Esophagus muscularis mucosa (tissue), 4 donors: ENCODE data around the gene TANC1. TPM values are rescaled to one million over a fixed set of nuclear protein-coding genes. Genes with fewer than 3 reads are reported as not detected.
"Not testable (repeated sequence)": the region's sequence is repeated elsewhere in the genome, so short reads cannot be mapped to it uniquely, and the experiment has no call there.

Experiments
- DNase-seq: peaks from one replicate; pipeline ENCODE4 v3.0.0-alpha.2; 2017; ENCODE audit errors: extremely low spot score
- H3K27ac ChIP-seq, 4 donors: fragments of 200-600 bp; sonication (generic); replicated peaks in 1 of 4; 1 replicate in 3 of 4; 2 replicates in 1 of 4; pipeline ENCODE4 v1.5.1; 2016 to 2019; ENCODE audit warnings: mild to moderate bottlenecking in 1 of 4
- H3K27me3 ChIP-seq, 4 donors: fragments of 200-600 bp; sonication (generic); one replicate each; pipeline versions ENCODE4 v1.5.1 to v1.6.0; 2016 to 2019
- H3K36me3 ChIP-seq, 4 donors: fragments of 200-600 bp; sonication (generic); one replicate each; pipeline ENCODE4 v1.5.1; 2016 to 2019
- H3K4me1 ChIP-seq, 4 donors: fragments of 200-600 bp; sonication (generic); one replicate each; pipeline ENCODE4 v1.5.1; 2016 to 2019
- H3K4me3 ChIP-seq, 4 donors: fragments of 200-600 bp; sonication (generic); 1 replicate in 2 of 4; 2 replicates in 2 of 4; pipeline ENCODE4 v1.5.1; 2016 to 2019; ENCODE audit warnings: mild to moderate bottlenecking in 4 of 4, moderate library complexity in 1 of 4
- H3K9me3 ChIP-seq, 4 donors: fragments of 200-600 bp; sonication (generic); 1 replicate in 3 of 4; 2 replicates in 1 of 4; pipeline ENCODE4 v1.5.1; 2016 to 2019
- CTCF ChIP-seq, 3 experiments: fragments of 200-600 bp in 2 of 3; fragments of 450-650 bp in 1 of 3; sonication (generic) in 2 of 3; IDR thresholded peaks; one replicate each; pipeline ENCODE4 v1.5.1; 2017 to 2019; ENCODE audit warnings: antibody characterized with exemption in 3 of 3, mild to moderate bottlenecking in 2 of 3, moderate library complexity in 1 of 3
- EP300 ChIP-seq: sonication (generic); formaldehyde crosslinking; IDR thresholded peaks from one replicate; pipeline ENCODE4 v1.6.1; 2017; ENCODE audit warnings: antibody characterized with exemption
- POLR2A ChIP-seq: fragments of 450-650 bp; IDR thresholded peaks from one replicate; pipeline ENCODE4 v1.6.1; 2017; ENCODE audit warnings: antibody characterized with exemption, moderate library complexity, mild to moderate bottlenecking, low read depth
- POLR2AphosphoS5 ChIP-seq, 2 donors: sonication (generic); formaldehyde crosslinking; IDR thresholded peaks; one replicate each; pipeline ENCODE4 v1.6.1; 2017; ENCODE audit warnings: antibody characterized with exemption in 2 of 2
- WGBS: methylation state at CpG from one replicate; pipeline ENCODE4 v1.1.5; 2018; 5-methylcytosine and 5-hydroxymethylcytosine counted together
- intact Hi-C: fragments of 100-400 bp; cut with DNase I; formaldehyde crosslinking; loops from one replicate; pipeline ENCODE4 v1.15.1; 2023
- total RNA-seq, 4 donors: library from RNA; depleted of rRNA; stranded (reverse); fragments of >200 nt; gene quantifications; one replicate each; pipeline versions ENCODE4 v1.1.0 to v1.2.1, GENCODE V29; 2016

Gene TANC1
- total RNA-seq, 4 donors from 2014 or later = 34.3 to 54.0 (median 52.9) TPM

- TF ChIP-seq CTCF (IDR thresholded peaks at IDR 0.05) = peak in 2 of 3 experiments; percentile 32 to 37
- TF ChIP-seq EP300 = no peak
- no peak for TF ChIP-seq POLR2A
- Histone ChIP-seq H3K27me3 (no peaks in the 10 kb centered on the region), H3K36me3 (no peaks in the 10 kb centered on the region), H3K4me1 (peaks cover 25 to 38% (median 35%) of the 10 kb centered on the region in 4 donors), H3K4me3 (no peak overlapping the region), H3K27ac (no peak overlapping the region), H3K9me3 (no peaks in the 10 kb centered on the region)
- peak; percentile 85 for DNase-seq
- WGBS = 73% methylated on average over 6 of the region's 10 CpGs
- intact Hi-C loops = loop anchor here (10.0 kb wide), 1 partner anchor 131 kb away; no protein-coding TSS in a partner anchor
Observed at GRCh38 chr2:159035790-159036411, 67.5 kb downstream of the TANC1 start.

GRCh38 chr2:159036461-159036860 lies 68.0 kb downstream of the TANC1 start:
- not testable (repeated sequence) for H3K36me3 ChIP-seq, H3K9me3 ChIP-seq, H3K27me3 ChIP-seq, DNase-seq, H3K4me3 ChIP-seq, H3K27ac ChIP-seq
- 88% methylated on average over 3 of the region's 3 CpGs for WGBS
- intact Hi-C loops = loop anchor here (10.0 kb wide), 1 partner anchor 132 kb away; no protein-coding TSS in a partner anchor
- H3K4me1 ChIP-seq = peaks cover 19 to 34% (median 30%) of the 10 kb centered on the region in 4 donors

- H3K36me3 ChIP-seq = not testable (repeated sequence)
Observed at GRCh38 chr2:159041328-159041727, 72.9 kb downstream of the TANC1 start.

GRCh38 chr2:159042115-159042850 lies 73.8 kb downstream of the TANC1 start:
- TF ChIP-seq CTCF (IDR thresholded peaks at IDR 0.05) = no peak
- no peak for TF ChIP-seq POLR2A
- TF ChIP-seq EP300 = no peak
- TF ChIP-seq POLR2AphosphoS5 (IDR thresholded peaks at IDR 0.05) = no peak
- DNase-seq = no peak
- 92% methylated on average over 13 of the region's 13 CpGs for WGBS
- Histone ChIP-seq H3K36me3 (peaks cover 0 to 7% (median 3%) of the 10 kb centered on the region in 4 donors), H3K4me1 (peaks cover 29 to 59% (median 41%) of the 10 kb centered on the region in 4 donors), H3K27ac (no peak overlapping the region), H3K4me3 (no peak overlapping the region), H3K27me3 (no peaks in the 10 kb centered on the region), H3K9me3 (no peaks in the 10 kb centered on the region)
- intact Hi-C loops = no loop called here

More at GRCh38 chr2:159041328-159041727, 72.9 kb downstream of the TANC1 start:
- H3K27me3 ChIP-seq, DNase-seq, H3K27ac ChIP-seq, intact Hi-C loops, H3K9me3 ChIP-seq, H3K4me3 ChIP-seq: not testable (repeated sequence)
- WGBS = 95% methylated on average over 10 of the region's 11 CpGs
- H3K4me1 ChIP-seq = peaks cover 21 to 49% (median 32%) of the 10 kb centered on the region in 4 donors

GRCh38 chr2:159043710-159044109 lies 75.3 kb downstream of the TANC1 start:
- peaks cover 35 to 66% (median 49%) of the 10 kb centered on the region in 4 donors for H3K4me1 ChIP-seq
- intact Hi-C loops = no loop called here
- H3K4me3 ChIP-seq = no peak overlapping the region
- H3K27ac ChIP-seq = no peak overlapping the region
- H3K9me3 ChIP-seq = no peaks in the 10 kb centered on the region
- WGBS = 96% methylated on average over 5 of the region's 5 CpGs
- TF ChIP-seq POLR2AphosphoS5 (IDR thresholded peaks at IDR 0.05) (no peak), POLR2A (no peak), CTCF (IDR thresholded peaks at IDR 0.05) (no peak), EP300 (no peak)
- H3K27me3 ChIP-seq = no peaks in the 10 kb centered on the region
- DNase-seq = no peak
- H3K36me3 ChIP-seq = peaks cover 0 to 7% (median 3%) of the 10 kb centered on the region in 4 donors
